GM19240 (cell line): Measurements from ENCODE around the gene CYP4V2.

Experiments used
- DNase-seq: peaks from one replicate; pipeline ENCODE4 v3.0.0; 2011; ENCODE audit warnings: low spot score; ENCODE audit not compliant: insufficient read length

Gene CYP4V2

DNA sequence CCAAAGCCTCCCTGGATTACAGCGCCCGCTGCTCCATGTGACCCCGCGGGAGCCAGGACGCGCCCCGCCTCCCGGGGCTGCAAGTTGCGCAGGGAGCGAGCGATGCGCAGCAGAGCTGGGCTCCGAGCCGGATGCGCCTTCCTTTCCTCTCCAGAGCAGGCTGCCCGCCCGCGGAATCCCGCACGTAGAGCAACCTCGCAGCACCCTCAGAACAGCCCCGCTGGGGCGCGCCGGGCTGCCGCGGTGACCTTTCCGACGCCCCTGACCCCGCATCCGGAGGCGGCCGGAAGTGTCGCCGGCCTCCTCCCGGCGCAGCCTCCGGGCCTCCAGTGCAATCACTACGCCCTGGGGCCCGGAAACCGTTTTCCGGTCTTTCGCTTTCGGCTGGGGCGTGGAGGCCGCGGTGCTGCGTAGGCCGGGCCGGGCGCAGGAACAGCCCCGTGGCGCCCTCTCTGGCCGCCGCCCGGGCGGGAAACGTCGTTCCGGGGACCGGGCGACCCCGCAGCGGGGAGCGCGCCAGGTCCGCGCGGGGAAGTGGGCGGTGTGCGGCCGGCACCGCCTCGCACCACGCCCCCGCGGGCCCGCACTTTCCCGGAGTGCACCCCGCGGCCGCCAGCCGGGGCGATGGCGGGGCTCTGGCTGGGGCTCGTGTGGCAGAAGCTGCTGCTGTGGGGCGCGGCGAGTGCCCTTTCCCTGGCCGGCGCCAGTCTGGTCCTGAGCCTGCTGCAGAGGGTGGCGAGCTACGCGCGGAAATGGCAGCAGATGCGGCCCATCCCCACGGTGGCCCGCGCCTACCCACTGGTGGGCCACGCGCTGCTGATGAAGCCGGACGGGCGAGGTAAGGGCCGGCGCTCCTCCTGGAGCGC lies at the start of gene CYP4V2:
Gene CYP4V2 (plus strand): TSS at position 368 of the 866 bp plus-strand sequence. CDS start 257 bp downstream, at position 625.
- DNase-seq = peak; percentile 63

DNA sequence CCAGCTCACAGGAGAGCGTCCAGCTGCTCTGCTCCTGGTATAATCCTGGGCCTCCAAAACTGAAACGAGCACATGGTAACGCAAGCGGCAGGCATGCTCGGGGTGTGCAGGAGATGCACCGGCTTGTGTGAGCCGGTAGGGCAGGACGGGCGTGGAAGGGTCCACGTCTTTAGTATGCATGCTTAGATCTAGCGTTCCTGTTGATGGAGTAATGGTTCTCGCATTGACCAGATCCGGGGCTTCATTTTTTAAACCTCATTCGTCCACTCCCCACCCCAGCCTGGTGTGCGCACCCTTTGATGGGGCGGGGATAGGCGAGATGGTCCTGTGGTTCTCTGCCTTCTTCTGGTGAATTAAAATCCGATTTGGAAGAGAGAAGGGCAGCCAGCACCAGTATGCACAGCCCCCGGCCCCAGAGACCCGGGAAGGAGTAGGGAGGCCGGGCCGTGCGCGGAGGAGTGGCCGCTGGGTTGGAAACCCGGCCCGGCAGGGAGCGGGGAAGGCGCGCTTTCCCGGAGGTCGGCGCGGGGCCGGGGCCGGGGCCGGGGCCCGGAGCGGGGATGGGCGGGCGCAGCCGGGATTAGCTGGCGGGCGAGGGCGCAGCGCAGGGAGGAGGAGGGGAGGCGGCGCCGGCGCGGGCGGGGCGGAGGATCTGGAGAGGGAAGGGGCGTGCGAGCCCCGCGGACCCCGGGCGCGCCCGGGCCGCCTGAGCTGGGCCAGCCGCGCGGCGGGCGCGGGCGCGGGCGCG lies 47.0 kb upstream of the CYP4V2 start:
- DNase-seq = no peak

GRCh38 chr4:186144946-186145569 lies 46.3 kb upstream of the CYP4V2 start:
- DNase-seq = no peak

GRCh38 chr4:186146458-186146857 lies 44.9 kb upstream of the CYP4V2 start:
- DNase-seq = no peak

GRCh38 chr4:186148336-186148975 lies 42.9 kb upstream of the CYP4V2 start:
- no peak for DNase-seq

GRCh38 chr4:186149872-186150271 lies 41.5 kb upstream of the CYP4V2 start:
- DNase-seq = no peak

DNA sequence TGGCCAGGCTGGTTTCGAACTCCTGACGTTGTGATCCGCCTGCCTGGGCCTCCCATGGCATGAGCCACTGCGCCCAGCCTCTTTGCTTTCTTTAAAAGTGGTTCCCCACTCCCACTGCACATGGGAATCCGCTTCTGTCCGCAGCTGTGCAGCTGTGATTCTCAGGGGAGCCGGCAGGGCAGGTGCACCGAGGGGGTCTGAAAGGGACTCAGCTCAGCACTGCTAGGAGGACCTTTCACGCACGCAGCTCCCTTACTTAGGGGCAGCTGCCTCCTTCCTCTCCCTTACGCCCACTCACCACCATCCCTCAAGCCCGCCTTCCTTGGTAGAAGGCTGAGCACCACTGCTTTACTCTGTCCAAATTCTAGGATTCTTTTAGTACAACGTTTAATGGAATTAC lies 40.4 kb upstream of the CYP4V2 start:
- no peak for DNase-seq

DNA sequence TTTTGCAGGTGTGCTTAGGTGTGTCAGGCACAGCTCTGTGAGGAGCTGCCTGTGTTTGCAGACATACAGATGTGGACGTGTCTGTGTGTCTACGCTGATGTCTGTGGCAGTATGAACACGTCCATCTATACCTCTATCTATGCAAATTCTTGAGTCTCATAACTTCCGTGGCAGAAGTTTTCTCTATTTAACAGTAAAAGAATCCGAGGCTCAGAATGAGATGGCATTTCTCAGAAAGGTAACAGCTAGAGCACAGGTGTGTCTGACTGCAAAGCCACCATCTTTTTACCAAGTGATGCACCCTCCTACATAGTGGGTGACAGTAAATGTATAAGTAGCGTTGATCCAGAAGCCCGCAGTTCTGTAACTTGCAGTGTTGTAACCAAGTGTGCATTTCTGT lies 39.9 kb upstream of the CYP4V2 start:
- DNase-seq = no peak

- no peak for DNase-seq
Measured at GRCh38 chr4:186158021-186158813, 33.1 kb upstream of the CYP4V2 start.

- no peak for DNase-seq
Measured at GRCh38 chr4:186158966-186159365, 32.4 kb upstream of the CYP4V2 start.

DNA sequence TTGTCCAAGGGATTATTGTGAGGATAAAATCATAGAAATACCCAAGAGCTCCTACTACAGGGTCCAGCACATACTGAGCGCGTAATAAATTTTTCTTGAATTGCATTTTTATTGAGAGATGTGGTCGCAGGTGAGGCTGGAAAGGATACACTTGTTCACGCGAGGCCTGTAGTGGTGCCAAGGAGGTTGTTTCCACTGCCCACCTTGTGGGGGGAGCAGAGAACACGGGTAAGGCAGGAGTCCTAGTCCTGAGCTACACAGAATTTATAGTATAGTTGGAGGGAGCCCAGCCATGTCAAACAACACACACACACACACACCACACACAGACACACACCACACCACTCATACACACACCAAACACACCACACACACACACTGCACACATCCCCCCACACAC lies 31.8 kb upstream of the CYP4V2 start:
- DNase-seq = no peak

- DNase-seq = peak; percentile 85
Measured at GRCh38 chr4:186161138-186161537, 30.2 kb upstream of the CYP4V2 start.

- DNase-seq = no peak
Measured at GRCh38 chr4:186166852-186167512, 24.4 kb upstream of the CYP4V2 start.

GRCh38 chr4:186167605-186168004 lies 23.8 kb upstream of the CYP4V2 start:
- no peak for DNase-seq

DNA sequence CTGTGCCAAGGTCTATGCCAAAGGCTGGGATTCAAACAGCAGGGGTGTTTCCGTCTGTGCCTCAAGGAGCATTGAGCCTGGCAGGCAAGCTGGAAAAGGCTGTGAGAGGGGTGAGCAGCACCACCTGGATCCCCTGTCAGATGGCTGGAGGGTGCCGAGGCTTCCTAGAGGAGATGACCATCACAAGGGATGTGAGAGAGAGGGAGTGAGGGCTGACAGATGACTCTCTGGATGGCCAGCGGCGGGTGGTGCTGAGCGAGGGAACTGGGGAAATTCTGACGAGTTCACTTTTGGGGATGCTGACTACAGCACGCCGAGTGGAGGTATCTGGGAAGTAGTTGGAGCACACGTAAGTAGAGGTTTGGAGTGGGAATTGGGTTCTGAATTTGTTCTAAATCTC lies 22.6 kb upstream of the CYP4V2 start:
- no peak for DNase-seq

- DNase-seq = no peak
Measured at GRCh38 chr4:186169333-186169944, 21.9 kb upstream of the CYP4V2 start.

DNA sequence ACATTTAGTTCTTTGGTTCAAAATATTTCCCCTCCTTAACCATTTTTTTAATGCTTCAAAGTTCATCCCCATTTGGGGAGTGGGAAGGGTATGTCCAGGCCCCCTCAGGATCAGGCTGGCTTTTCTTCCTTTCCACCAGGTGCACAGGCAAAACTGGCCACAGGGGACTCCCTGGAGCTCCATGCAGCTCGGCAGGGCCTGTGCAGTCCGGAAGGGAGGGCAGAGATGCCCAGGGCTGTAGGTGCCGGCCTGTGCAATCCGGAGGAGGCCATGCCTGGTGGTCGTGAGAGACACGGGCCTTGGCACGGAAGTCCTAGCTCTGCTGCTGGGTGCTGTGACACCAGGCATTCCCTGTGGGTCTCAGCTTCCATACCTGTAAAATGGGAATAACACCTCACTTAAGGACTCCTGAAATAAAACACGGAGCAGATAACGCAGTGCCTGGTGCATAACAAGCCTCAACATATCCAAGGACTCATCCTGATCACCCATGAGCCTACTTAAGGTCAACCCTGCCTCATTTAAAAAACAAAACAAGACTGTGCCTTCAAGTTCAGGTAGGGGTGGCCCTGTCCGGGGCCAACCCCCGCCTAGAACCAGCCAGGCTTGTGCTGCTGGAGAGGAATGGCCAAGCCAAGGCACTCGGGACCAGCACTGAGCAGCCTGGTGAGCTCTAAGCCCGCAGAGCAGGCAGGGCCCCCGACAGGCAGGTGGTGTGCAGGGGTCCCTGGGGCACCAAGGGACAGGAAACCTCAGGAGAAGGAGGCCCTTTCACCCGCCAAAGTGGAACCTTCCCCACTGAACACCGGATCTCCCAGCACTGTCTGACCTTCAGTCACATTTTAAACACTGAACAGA lies 21.2 kb upstream of the CYP4V2 start:
- no peak for DNase-seq

- DNase-seq = no peak
Measured at GRCh38 chr4:186170966-186171365, 20.4 kb upstream of the CYP4V2 start.

DNA sequence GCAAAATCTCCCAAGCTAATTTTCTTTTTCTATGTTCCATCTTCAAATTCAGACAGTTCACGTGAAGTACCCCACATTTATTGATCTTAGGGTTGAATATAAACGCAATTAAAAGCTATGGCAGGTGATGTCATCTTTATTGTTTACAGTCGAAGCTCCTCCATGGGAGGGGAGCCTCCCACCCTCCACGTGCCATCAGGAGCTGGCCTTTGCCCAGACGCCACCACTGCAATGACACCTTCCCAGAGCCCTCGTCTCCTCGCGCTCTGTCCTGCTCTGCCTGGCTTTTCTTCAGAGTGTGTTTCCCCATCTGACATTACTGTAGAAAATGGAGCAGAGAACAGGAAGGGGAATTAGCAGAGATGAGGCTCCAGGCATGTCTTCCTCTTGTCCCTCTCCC lies 18.8 kb upstream of the CYP4V2 start:
- no peak for DNase-seq
